Stomach (tissue), 4 donors: ENCODE results near the gene GLRX5.

Experiments used
- EP300 ChIP-seq: sonication (generic); formaldehyde crosslinking; IDR thresholded peaks from one replicate; pipeline ENCODE4 v1.6.1; 2017; ENCODE audit warnings: antibody characterized with exemption
- POLR2A ChIP-seq, 4 donors: fragments of 450-650 bp; IDR thresholded peaks; one replicate each; pipeline ENCODE4 v1.6.1; 2016; ENCODE audit warnings: antibody characterized with exemption in 4 of 4, control low read depth in 2 of 4, mild to moderate bottlenecking in 1 of 4, moderate library complexity in 1 of 4
- POLR2AphosphoS5 ChIP-seq, 3 donors: sonication (generic); formaldehyde crosslinking; IDR thresholded peaks; one replicate each; pipeline ENCODE4 v1.6.1; 2016; ENCODE audit warnings: antibody characterized with exemption in 3 of 3
- TF ChIP-seq, protein P1 (sequence below), 7 experiments: fragments of 450-650 bp in 4 of 7; fragments of 200-600 bp in 3 of 7; sonication (generic) in 3 of 7; IDR thresholded peaks; one replicate each; pipeline ENCODE4 v1.5.1; 2016 to 2019; ENCODE audit warnings: antibody characterized with exemption in 7 of 7, control low read depth in 2 of 7, mild to moderate bottlenecking in 1 of 7

DNA sequence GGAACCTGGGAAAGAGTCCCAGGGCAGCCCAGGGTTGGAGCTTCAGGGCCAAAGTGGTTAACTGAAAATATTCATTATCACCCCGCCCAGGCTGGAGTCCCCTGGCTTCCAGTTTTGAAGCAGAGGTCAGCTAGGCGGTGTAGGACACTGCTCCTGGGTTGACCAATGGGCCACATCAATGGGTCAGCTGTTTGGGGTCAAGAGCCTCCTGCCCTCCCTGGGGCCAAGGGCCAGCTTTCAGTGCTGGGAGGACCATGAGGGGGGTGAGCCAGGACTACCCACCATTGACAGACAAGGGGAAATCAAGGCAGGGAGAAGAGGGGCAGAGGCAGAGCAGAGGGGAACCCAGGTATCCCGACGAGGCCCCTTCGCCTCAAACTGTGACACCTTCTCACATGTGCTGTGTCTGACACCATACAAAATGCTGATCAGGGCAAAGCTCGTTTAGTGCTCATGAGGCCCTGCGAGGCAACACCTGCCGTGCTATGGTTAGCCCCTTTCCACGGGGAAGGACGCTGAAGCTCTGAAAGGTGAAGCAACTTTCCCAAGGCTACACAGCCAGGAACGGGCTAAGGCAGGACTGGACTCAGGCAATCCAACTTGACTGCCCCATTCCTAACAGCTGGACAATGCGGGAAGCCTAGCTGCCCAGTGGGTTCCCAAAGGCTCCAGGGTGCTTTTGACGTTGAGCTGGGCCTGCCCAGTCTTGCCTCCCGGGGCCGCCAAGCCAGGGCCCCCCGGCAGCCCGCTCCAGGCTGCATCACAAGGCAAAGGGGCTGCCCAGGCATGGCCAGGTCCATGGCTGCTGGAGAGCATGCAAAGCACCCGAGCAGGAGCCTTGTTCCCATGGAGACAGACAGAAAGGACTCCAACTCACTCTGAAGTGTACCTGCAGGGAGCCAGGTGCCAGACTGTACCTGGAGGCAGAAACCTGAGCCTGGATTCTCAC is 20.4 kb upstream of the GLRX5 start:
- TF ChIP-seq, protein P1, sequence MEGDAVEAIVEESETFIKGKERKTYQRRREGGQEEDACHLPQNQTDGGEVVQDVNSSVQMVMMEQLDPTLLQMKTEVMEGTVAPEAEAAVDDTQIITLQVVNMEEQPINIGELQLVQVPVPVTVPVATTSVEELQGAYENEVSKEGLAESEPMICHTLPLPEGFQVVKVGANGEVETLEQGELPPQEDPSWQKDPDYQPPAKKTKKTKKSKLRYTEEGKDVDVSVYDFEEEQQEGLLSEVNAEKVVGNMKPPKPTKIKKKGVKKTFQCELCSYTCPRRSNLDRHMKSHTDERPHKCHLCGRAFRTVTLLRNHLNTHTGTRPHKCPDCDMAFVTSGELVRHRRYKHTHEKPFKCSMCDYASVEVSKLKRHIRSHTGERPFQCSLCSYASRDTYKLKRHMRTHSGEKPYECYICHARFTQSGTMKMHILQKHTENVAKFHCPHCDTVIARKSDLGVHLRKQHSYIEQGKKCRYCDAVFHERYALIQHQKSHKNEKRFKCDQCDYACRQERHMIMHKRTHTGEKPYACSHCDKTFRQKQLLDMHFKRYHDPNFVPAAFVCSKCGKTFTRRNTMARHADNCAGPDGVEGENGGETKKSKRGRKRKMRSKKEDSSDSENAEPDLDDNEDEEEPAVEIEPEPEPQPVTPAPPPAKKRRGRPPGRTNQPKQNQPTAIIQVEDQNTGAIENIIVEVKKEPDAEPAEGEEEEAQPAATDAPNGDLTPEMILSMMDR (IDR thresholded peaks at IDR 0.05) = no peak
- TF ChIP-seq POLR2AphosphoS5 (IDR thresholded peaks at IDR 0.05) = no peak
- no peak for TF ChIP-seq POLR2A (IDR thresholded peaks at IDR 0.05)
- no peak for TF ChIP-seq EP300
